ENCODE measurements around the gene C10orf71.
A peak's percentile ranks its signal among the peaks of the same experiment; 100 is the strongest.

Gene C10orf71

DNA sequence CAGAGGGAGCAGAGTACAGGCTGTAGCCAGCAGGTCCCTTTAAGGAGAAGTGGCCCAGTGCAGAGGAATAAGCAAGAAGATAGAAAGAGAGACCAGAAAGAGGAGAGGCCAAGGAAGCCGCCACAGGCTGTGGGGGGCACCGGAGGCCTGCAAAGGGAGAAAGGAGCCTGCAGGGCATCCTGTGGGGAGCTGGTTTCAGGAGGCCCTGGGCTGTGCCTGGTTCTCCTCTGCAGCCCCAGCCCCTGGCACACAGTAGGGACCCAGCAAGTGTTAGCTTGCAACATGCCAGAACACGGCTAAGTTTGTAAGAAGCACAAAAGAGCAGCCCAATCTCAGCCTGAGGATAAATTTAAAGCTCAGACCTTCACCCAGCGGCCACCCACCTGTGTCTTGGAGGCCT, 12.3 kb upstream of the C10orf71 start:
- Mint-ChIP-seq H3K4me3 (no peak overlapping the region), H3K4me1 (peaks cover 38% of the 10 kb centered on the region), H3K27ac (no peak overlapping the region), H3K9me3 (peaks cover 5% of the 10 kb centered on the region), H3K27me3 (ENCODE audit: low read depth, poor library complexity) (peaks cover 6% of the 10 kb centered on the region), H3K36me3 (ENCODE audit: low read depth) (no peaks in the 10 kb centered on the region)
- TF ChIP-seq CTCF (IDR thresholded peaks at IDR 0.05) = no peak
- no peak for DNase-seq

GRCh38 chr10:49287689-49288340, 11.2 kb upstream of the C10orf71 start:
- Mint-ChIP-seq H3K27me3 (ENCODE audit: low read depth, poor library complexity) (peaks cover 12% of the 10 kb centered on the region), H3K9me3 (peaks cover 5% of the 10 kb centered on the region), H3K4me1 (peaks cover 46% of the 10 kb centered on the region), H3K4me3 (no peak overlapping the region), H3K36me3 (ENCODE audit: low read depth) (no peaks in the 10 kb centered on the region), H3K27ac (no peak overlapping the region)
- no peak for DNase-seq
- TF ChIP-seq CTCF (IDR thresholded peaks at IDR 0.05) = no peak

GRCh38 chr10:49288341-49289065, 10.5 kb upstream of the C10orf71 start:
- Mint-ChIP-seq H3K36me3 (ENCODE audit: low read depth) (no peaks in the 10 kb centered on the region), H3K9me3 (peaks cover 5% of the 10 kb centered on the region), H3K4me3 (no peak overlapping the region), H3K4me1 (peaks cover 43% of the 10 kb centered on the region), H3K27me3 (ENCODE audit: low read depth, poor library complexity) (peaks cover 12% of the 10 kb centered on the region), H3K27ac (no peak overlapping the region)
- DNase-seq = no peak
- TF ChIP-seq CTCF (IDR thresholded peaks at IDR 0.05) = no peak

GRCh38 chr10:49289480-49289879, 9.5 kb upstream of the C10orf71 start:
- DNase-seq = no peak
- TF ChIP-seq CTCF (IDR thresholded peaks at IDR 0.05) = no peak
- no peak overlapping the region for H3K4me3 Mint-ChIP-seq
- no peaks in the 10 kb centered on the region for H3K36me3 Mint-ChIP-seq (ENCODE audit: low read depth)
- H3K9me3 Mint-ChIP-seq = peaks cover 5% of the 10 kb centered on the region
- H3K27ac Mint-ChIP-seq = no peak overlapping the region
- peaks cover 38% of the 10 kb centered on the region for H3K4me1 Mint-ChIP-seq
- H3K27me3 Mint-ChIP-seq (ENCODE audit: low read depth, poor library complexity) = peaks cover 12% of the 10 kb centered on the region

DNA sequence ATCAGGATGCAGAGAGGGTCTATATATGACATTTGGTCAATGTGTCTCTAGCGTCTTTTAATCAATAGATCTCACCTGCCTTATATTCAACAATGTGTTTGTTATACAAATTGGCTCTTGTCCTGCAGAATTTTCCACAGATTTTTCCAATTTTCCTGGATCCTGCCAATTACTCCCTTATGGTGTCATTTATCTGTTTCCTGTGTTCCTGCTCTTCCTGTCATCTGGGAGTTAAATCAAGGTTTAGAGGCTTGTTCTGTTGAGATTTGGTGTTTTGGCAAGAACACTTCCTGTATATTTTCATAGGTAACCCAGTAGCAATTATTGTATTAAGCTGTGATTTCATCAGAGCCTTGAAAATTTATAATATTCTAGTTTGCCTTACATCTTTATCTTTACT, 8.8 kb upstream of the C10orf71 start:
- Mint-ChIP-seq H3K36me3 (ENCODE audit: low read depth) (no peaks in the 10 kb centered on the region), H3K27ac (no peak overlapping the region), H3K4me3 (no peak overlapping the region), H3K4me1 (peaks cover 45% of the 10 kb centered on the region), H3K27me3 (ENCODE audit: low read depth, poor library complexity) (peaks cover 12% of the 10 kb centered on the region), H3K9me3 (peaks cover 3% of the 10 kb centered on the region)
- no peak for DNase-seq
- no peak for TF ChIP-seq CTCF (IDR thresholded peaks at IDR 0.05)

- DNase-seq = no peak
- Mint-ChIP-seq H3K4me3 (no peak overlapping the region), H3K27me3 (ENCODE audit: low read depth, poor library complexity) (peaks cover 12% of the 10 kb centered on the region), H3K4me1 (peaks cover 49% of the 10 kb centered on the region), H3K36me3 (ENCODE audit: low read depth) (no peaks in the 10 kb centered on the region), H3K9me3 (no peaks in the 10 kb centered on the region), H3K27ac (peak overlapping the region; percentile 17)
- TF ChIP-seq CTCF (IDR thresholded peaks at IDR 0.05) = no peak
Observed at GRCh38 chr10:49290607-49291006, 8.4 kb upstream of the C10orf71 start.
